AG10803 (cell line): ENCODE measurements around the gene GBP5.
"Not testable (repeated sequence)": the region's sequence is repeated elsewhere in the genome, so short reads cannot be mapped to it uniquely, and the experiment has no call there.

ENCODE experiments used
- DNase-seq: peaks from one replicate; pipeline ENCODE4 v3.0.0; 2010; ENCODE audit warnings: low read depth
- H3K4me3 ChIP-seq: 2 replicates; pipeline ENCODE4 v1.5.1; 2011; ENCODE audit warnings: mild to moderate bottlenecking, low read length, control low read depth
- TF ChIP-seq, protein P1 (sequence below): conservative IDR thresholded peaks from 2 replicates; pipeline ENCODE4 v1.5.1; 2011; ENCODE audit warnings: mild to moderate bottlenecking, low read length, control low read depth, inconsistent platforms

GBP5 gene

DNA sequence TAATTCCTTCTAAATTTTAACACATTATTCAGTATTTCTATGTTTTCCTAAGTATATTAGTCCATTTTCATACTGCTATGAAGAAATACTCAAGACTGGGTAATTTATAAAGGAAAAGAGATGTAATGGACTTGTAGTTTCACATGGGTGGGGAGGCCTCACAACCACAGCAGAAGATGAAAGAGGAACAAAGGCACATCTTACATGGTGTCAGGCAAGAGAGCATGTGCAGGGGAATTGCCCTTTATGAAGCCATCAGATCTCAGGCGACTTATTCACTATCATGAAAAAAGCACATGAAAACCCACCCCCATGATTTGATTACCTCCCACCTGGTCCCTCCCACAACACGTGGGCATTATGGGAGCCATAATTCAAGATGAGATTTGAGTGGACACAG, 15.6 kb downstream of the GBP5 start:
- no peak overlapping the region for H3K4me3 ChIP-seq
- DNase-seq, result no peak
- TF ChIP-seq, protein P1, sequence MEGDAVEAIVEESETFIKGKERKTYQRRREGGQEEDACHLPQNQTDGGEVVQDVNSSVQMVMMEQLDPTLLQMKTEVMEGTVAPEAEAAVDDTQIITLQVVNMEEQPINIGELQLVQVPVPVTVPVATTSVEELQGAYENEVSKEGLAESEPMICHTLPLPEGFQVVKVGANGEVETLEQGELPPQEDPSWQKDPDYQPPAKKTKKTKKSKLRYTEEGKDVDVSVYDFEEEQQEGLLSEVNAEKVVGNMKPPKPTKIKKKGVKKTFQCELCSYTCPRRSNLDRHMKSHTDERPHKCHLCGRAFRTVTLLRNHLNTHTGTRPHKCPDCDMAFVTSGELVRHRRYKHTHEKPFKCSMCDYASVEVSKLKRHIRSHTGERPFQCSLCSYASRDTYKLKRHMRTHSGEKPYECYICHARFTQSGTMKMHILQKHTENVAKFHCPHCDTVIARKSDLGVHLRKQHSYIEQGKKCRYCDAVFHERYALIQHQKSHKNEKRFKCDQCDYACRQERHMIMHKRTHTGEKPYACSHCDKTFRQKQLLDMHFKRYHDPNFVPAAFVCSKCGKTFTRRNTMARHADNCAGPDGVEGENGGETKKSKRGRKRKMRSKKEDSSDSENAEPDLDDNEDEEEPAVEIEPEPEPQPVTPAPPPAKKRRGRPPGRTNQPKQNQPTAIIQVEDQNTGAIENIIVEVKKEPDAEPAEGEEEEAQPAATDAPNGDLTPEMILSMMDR, result no peak

DNA sequence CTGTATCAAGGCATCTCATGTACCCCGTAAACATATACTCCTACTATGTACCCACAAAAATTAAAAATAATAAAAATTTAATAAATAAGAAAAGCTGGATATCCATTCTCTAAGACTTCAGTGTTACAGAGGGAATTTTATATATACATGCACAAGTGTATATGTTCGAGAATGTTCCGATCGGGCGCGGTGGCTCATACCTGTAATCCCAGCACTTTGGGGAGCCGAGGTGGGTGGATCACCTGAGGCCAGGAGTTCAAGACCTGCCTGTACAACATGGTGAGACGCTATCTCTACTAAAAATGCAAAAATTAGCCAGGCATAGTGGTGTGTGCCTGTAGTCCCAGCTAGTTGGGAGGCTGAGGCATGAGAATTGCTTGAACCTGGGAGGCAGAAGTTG, 17.1 kb downstream of the GBP5 start:
- DNase-seq, H3K4me3 ChIP-seq: not testable (repeated sequence)

DNA sequence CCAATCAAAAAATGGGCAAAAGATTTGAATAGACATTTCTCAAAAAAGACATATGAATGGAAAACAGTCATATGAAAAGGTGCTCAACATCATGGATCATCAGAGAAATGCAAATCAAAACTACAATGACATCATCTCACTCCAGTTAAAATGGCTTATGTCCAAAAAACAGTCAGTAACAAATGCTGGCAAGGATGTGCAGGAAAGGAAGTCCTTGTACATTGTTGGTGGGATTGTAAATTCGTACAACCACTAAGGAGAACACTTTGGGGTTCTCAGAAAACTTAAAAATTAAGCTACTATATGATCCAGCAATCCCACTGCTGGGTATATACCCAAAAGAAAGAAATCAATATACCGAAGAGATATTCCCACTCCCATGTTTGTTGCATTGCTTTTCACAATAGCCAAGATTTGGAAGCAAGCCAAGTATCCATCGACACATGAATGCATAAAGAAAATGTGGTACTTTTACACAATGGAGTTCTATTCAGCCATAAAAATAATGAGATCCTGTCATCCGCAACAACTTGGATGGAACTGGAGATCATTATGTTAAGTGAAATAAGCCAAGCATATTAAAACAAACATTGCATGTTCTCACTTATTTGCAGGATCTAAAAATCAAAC, 17.9 kb downstream of the GBP5 start:
- H3K4me3 ChIP-seq, result no peak overlapping the region
- TF ChIP-seq, protein P1, result no peak
- DNase-seq, result no peak

DNA sequence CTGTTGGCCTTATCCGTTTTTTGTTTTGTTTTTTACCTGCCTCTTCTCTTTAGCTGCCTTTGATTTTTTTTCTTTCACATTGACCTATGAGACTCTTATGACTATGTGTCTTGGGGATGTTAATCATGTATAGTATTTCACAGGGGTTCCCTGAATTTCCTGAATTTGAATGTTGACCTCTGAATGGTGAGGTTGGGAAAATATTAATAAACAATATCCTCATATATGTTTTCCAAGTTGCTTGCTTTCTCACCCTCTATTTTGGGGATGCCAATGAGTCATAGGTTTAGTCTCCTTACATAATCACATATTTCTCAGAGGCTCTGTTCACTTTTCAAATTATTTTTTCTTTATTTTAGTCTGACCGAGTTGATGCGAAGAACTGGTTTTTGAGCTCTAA, 29.6 kb downstream of the GBP5 start:
- TF ChIP-seq, protein P1, result no peak
- DNase-seq, result no peak
- H3K4me3 ChIP-seq, result no peak overlapping the region
